Liver (tissue), 9 donors: ENCODE data around the gene HSPA8. TPM values are rescaled to one million over a fixed set of nuclear protein-coding genes. Genes with fewer than 3 reads are reported as not detected.
A peak's percentile ranks its signal among the peaks of the same experiment; 100 is the strongest.

Experiments
- DNase-seq: peaks from one replicate; pipeline ENCODE4 v3.0.0-alpha.2; 2017; ENCODE audit warnings: low spot score
- H3K27ac ChIP-seq, 2 donors: one replicate each; pipeline ENCODE4 v1.7.0; 2013; ENCODE audit warnings: inconsistent platforms in 2 of 2, low read length in 2 of 2, control low read depth in 1 of 2, low read depth in 1 of 2, mild to moderate bottlenecking in 1 of 2
- H3K27me3 ChIP-seq, 4 donors: one replicate each; pipeline versions ENCODE4 v1.6.1 to v1.7.0; 2013; ENCODE audit warnings: low read length in 3 of 4, inconsistent platforms in 1 of 4, mild to moderate bottlenecking in 1 of 4, moderate library complexity in 1 of 4; ENCODE audit not compliant: control insufficient read depth in 4 of 4, insufficient read depth in 4 of 4
- H3K36me3 ChIP-seq, 4 donors: one replicate each; pipeline versions ENCODE4 v1.6.1 to v1.7.0; 2013; ENCODE audit warnings: low read length in 3 of 4, mild to moderate bottlenecking in 3 of 4, low read depth in 1 of 4, moderate library complexity in 1 of 4; ENCODE audit not compliant: control insufficient read depth in 4 of 4, insufficient read depth in 3 of 4
- H3K4me1 ChIP-seq, 4 donors: one replicate each; pipeline versions ENCODE4 v1.6.1 to v1.7.0; 2013; ENCODE audit warnings: low read length in 3 of 4, mild to moderate bottlenecking in 3 of 4, moderate library complexity in 1 of 4; ENCODE audit not compliant: control insufficient read depth in 4 of 4, insufficient read depth in 4 of 4
- H3K4me3 ChIP-seq, 3 donors: one replicate each; pipeline versions ENCODE4 v1.6.1 to v1.7.0; 2013; ENCODE audit warnings: low read length in 3 of 3, control low read depth in 1 of 3, low read depth in 1 of 3, mild to moderate bottlenecking in 1 of 3
- H3K9ac ChIP-seq, 2 donors: one replicate each; pipeline ENCODE4 v1.7.0; 2013; ENCODE audit warnings: low read length in 2 of 2, mild to moderate bottlenecking in 2 of 2, moderate library complexity in 2 of 2, control low read depth in 1 of 2, low read depth in 1 of 2
- H3K9me3 ChIP-seq, 4 donors: one replicate each; pipeline versions ENCODE4 v1.6.1 to v1.7.0; 2013; ENCODE audit warnings: low read length in 3 of 4; ENCODE audit not compliant: control insufficient read depth in 4 of 4
- EGR1 ChIP-seq, 2 donors: IDR thresholded peaks; 2 replicates each; pipeline ENCODE4 v1.6.1; 2016 to 2018; ENCODE audit warnings: antibody characterized with exemption in 2 of 2, low read depth in 2 of 2
- FOXA2 ChIP-seq: IDR thresholded peaks from 2 replicates; pipeline ENCODE4 v1.6.1; 2016; ENCODE audit warnings: antibody characterized with exemption
- GABPA ChIP-seq, 2 donors: IDR thresholded peaks in 1 of 2; conservative IDR thresholded peaks in 1 of 2; 2 replicates each; pipeline ENCODE4 v1.6.1; 2016; ENCODE audit warnings: antibody characterized with exemption in 2 of 2, mild to moderate bottlenecking in 1 of 2, moderate library complexity in 1 of 2
- RAD21 ChIP-seq, 2 donors: IDR thresholded peaks; 2 replicates each; pipeline ENCODE4 v1.6.1; 2016; ENCODE audit warnings: antibody characterized with exemption in 2 of 2, mild to moderate bottlenecking in 2 of 2
- RXRA ChIP-seq, 2 donors: IDR thresholded peaks; 2 replicates each; pipeline ENCODE4 v1.6.1; 2017 to 2018; ENCODE audit warnings: antibody characterized with exemption in 2 of 2, mild to moderate bottlenecking in 1 of 2
- TAF1 ChIP-seq: conservative IDR thresholded peaks from 2 replicates; pipeline ENCODE4 v1.6.1; 2016; ENCODE audit warnings: antibody characterized with exemption, mild to moderate bottlenecking
- YY1 ChIP-seq: IDR thresholded peaks from 2 replicates; pipeline ENCODE4 v1.6.1; 2016; ENCODE audit warnings: antibody characterized with exemption, mild to moderate bottlenecking
- WGBS: extraction: QIAGEN DNeasy Blood & Tissue Kit; methylation state at CpG from one replicate; pipeline ENCODE4 v1.1.7; 2013; 5-methylcytosine and 5-hydroxymethylcytosine counted together
- polyA plus RNA-seq, 2 donors: library from polyadenylated mRNA; stranded (reverse) in 1 of 2; unstranded in 1 of 2; fragments of 200-250 nt in 1 of 2; fragments of >200 nt in 1 of 2; fragmentation: Nextera tagmentation in 1 of 2; extraction: Ambion mirVana in 1 of 2; gene quantifications; one replicate each; pipeline versions ENCODE4 v1.2.1 to v1.2.3, GENCODE V29; 2013 to 2015
- total RNA-seq, 2 donors: library from RNA; depleted of rRNA; stranded (reverse); fragments of >200 nt; gene quantifications; one replicate each; pipeline ENCODE4 v1.2.3, GENCODE V29; 2014
- TF ChIP-seq, protein P1 (sequence below): fragments of 150-350 bp; IDR thresholded peaks from 2 replicates; pipeline ENCODE4 v1.5.1; 2017; ENCODE audit warnings: improper control_type of control experiment, low read depth, low read length; ENCODE audit not compliant: missing input control
- TF ChIP-seq, protein P2 (sequence below): IDR thresholded peaks from 2 replicates; pipeline ENCODE4 v1.6.1; 2016; ENCODE audit warnings: antibody characterized with exemption
- TF ChIP-seq, protein P3 (sequence below): IDR thresholded peaks from 2 replicates; pipeline ENCODE4 v1.6.1; 2016; ENCODE audit warnings: antibody characterized with exemption
- donor health status: healthy.
- donor health status: healthy.
- donor health status: healthy.
- donor health status: healthy.
- donor health status: healthy.

The HSPA8 gene
- total and polyA plus RNA-seq, 4 donors: 215 to 1,445 (median 972) TPM

DNA sequence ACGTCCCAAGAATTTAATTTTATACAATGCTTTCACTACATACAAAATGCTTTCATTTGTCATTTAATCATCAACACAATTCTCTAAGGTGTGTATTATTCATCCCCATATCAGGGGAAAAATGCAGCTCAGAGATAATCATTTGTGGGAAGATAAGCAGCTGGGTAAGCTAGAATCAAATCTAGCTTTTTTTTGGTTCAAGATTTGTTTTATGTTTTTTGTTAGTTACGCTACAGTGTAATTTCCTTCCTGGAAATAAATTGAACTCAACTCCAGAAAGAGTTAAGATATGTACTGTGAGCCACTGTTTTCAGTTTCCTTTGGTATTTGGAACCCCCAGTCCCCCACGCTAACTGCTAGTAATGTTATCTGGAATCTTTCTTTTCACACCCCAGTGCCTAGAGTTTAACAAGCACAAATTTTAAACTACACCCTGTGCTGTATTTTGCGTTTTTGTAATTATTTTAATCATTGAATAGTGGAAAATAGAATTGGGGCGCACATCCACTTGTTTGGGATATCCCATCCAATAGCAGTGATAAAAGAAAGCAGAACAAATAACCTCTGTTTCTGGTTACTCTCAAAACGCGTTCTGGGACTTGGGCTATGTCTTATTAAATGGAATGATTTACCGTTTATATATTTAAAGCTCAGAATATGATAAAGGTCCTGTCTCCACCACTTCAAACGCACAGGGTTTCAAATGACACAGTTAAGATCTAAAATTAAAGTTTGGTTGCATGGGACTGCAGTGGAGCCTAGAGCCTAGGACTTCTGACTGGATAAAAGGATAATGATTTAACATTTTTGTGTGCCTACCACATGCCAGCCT, 2.1 kb upstream of the HSPA8 start:
- Histone ChIP-seq H3K4me1 (peaks cover 3 to 21% (median 16%) of the 10 kb centered on the region in 4 donors), H3K9me3 (no peaks in the 10 kb centered on the region), H3K27ac (peak overlapping the region; percentile 97 to 100), H3K4me3 (peak overlapping the region; percentile 72 to 98 (median 81)), H3K36me3 (peaks cover 6 to 20% (median 14%) of the 10 kb centered on the region in 4 donors), H3K9ac (peak overlapping the region; percentile 99 to 100), H3K27me3 (no peaks in the 10 kb centered on the region)
- DNase-seq: no peak
- TF ChIP-seq, protein P1, sequence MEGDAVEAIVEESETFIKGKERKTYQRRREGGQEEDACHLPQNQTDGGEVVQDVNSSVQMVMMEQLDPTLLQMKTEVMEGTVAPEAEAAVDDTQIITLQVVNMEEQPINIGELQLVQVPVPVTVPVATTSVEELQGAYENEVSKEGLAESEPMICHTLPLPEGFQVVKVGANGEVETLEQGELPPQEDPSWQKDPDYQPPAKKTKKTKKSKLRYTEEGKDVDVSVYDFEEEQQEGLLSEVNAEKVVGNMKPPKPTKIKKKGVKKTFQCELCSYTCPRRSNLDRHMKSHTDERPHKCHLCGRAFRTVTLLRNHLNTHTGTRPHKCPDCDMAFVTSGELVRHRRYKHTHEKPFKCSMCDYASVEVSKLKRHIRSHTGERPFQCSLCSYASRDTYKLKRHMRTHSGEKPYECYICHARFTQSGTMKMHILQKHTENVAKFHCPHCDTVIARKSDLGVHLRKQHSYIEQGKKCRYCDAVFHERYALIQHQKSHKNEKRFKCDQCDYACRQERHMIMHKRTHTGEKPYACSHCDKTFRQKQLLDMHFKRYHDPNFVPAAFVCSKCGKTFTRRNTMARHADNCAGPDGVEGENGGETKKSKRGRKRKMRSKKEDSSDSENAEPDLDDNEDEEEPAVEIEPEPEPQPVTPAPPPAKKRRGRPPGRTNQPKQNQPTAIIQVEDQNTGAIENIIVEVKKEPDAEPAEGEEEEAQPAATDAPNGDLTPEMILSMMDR: no peak
- no peak for TF ChIP-seq RAD21 (IDR thresholded peaks at IDR 0.05)
- no peak for TF ChIP-seq YY1
- no peak for TF ChIP-seq TAF1
- TF ChIP-seq GABPA (IDR thresholded peaks at IDR 0.05 in 1 of 2, conservative IDR thresholded peaks at IDR 0.05 in 1 of 2): no peak
- no peak for TF ChIP-seq FOXA2
- TF ChIP-seq RXRA (IDR thresholded peaks at IDR 0.05): no peak
- WGBS: 69% methylated on average over 9 of the region's 9 CpGs

DNA sequence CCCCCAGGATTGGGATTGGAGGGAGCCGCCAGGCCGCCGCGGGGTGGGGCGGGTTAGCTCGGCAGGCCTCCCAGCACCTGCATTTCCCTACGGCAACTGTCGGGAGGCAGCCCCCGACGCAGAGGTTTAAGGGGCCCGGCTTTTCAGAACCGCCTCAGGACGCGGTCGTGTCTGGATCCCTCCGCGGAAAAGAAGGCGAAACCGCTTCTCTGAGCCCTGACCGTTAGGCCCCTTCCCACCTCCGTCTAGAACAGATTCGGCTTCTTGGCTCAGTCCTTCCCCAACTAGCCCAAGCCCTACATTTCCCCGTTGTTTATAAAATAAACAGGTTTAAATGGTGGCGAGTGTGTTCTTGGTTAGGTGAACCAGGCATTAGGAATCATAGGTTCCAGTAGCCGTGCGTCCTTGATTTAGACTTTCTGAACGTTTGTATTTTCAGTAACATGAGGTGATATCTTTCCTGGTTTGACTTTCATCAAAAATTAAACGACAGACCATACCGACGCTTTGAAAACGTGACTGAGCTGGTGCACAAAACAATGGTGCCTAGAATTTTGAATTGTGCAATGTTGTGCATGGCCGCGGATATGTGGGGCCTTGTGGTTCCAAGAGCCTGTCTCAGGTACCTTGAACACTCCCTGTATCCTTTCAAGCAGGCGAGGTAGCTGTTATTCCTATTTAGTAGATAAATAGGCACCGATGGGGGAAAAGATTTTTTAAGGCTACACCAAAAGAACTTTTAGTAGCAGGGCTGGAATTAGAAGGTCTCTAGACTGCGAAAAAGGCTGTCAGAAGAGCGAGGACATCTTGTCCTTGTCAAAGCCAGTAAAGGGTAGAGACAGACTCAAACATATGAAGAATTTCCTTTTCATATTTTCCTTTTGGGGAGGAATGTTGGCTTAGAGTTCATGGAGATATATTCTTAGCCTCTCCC, 1.2 kb upstream of the HSPA8 start:
- peak overlapping the region; percentile 72 to 98 (median 81) for H3K4me3 ChIP-seq
- H3K36me3 ChIP-seq: peaks cover 6 to 28% (median 22%) of the 10 kb centered on the region in 4 donors
- TF ChIP-seq EGR1 (IDR thresholded peaks at IDR 0.05; ENCODE audit: low read depth in 2 of 2) (no peak), TAF1 (peak; percentile 20), YY1 (peak; percentile 93)
- TF ChIP-seq, protein P2, sequence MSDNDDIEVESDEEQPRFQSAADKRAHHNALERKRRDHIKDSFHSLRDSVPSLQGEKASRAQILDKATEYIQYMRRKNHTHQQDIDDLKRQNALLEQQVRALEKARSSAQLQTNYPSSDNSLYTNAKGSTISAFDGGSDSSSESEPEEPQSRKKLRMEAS: no peak
- TF ChIP-seq, protein P3, sequence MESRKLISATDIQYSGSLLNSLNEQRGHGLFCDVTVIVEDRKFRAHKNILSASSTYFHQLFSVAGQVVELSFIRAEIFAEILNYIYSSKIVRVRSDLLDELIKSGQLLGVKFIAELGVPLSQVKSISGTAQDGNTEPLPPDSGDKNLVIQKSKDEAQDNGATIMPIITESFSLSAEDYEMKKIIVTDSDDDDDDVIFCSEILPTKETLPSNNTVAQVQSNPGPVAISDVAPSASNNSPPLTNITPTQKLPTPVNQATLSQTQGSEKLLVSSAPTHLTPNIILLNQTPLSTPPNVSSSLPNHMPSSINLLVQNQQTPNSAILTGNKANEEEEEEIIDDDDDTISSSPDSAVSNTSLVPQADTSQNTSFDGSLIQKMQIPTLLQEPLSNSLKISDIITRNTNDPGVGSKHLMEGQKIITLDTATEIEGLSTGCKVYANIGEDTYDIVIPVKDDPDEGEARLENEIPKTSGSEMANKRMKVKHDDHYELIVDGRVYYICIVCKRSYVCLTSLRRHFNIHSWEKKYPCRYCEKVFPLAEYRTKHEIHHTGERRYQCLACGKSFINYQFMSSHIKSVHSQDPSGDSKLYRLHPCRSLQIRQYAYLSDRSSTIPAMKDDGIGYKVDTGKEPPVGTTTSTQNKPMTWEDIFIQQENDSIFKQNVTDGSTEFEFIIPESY: peak; percentile 15
- DNase-seq: peak; percentile 57
- H3K9me3 ChIP-seq: no peaks in the 10 kb centered on the region
- no peaks in the 10 kb centered on the region for H3K27me3 ChIP-seq
- peak overlapping the region; percentile 99 to 100 for H3K9ac ChIP-seq
- H3K27ac ChIP-seq: peak overlapping the region; percentile 97 to 100
- WGBS: 4% methylated on average over 37 of the region's 37 CpGs
- peaks cover 3 to 30% (median 24%) of the 10 kb centered on the region in 4 donors for H3K4me1 ChIP-seq
